ENCODE data around the gene ATG13.
"Not testable (repeated sequence)": the region's sequence is repeated elsewhere in the genome, so short reads cannot be mapped to it uniquely, and the experiment has no call there.

ATG13 gene

GRCh38 chr11:46582588-46582987 lies 34.8 kb upstream of the ATG13 start:
- no peaks in the 10 kb centered on the region for H3K27me3 ChIP-seq (ENCODE audit: low read depth, low read length)
- no peaks in the 10 kb centered on the region for H3K9me3 ChIP-seq (ENCODE audit: insufficient read depth, low read length)
- H3K4me1 ChIP-seq (ENCODE audit: low read length), result no peaks in the 10 kb centered on the region
- no peak overlapping the region for H3K9ac ChIP-seq (ENCODE audit: low read length)
- no peak overlapping the region for H3K27ac ChIP-seq (ENCODE audit: low read length)
- H4K20me1 ChIP-seq (ENCODE audit: insufficient read depth, low read length), result peaks cover 13% of the 10 kb centered on the region; the same call in 1 of the 2 replicates
- H2AFZ ChIP-seq (ENCODE audit: low read depth, low read length), result no peak overlapping the region
- H3K79me2 ChIP-seq (ENCODE audit: low read length), result peaks cover 68% of the 10 kb centered on the region
- no peak overlapping the region for H3K4me3 ChIP-seq (ENCODE audit: low read length)
- TF ChIP-seq EZH2phosphoT487 (IDR thresholded peaks at IDR 0.05; ENCODE audit: low read depth), result no peak
- no peak for TF ChIP-seq CTCF (IDR thresholded peaks at IDR 0.05; ENCODE audit: low read depth, low read length)
- peaks cover 9% of the 10 kb centered on the region for H3K36me3 ChIP-seq (replicated peaks; ENCODE audit: low read depth, low read length)
- no peak overlapping the region for H3K4me2 ChIP-seq (ENCODE audit: low read length)

GRCh38 chr11:46583513-46583912 lies 33.8 kb upstream of the ATG13 start:
- H2AFZ ChIP-seq (ENCODE audit: low read depth, low read length); H3K9me3 ChIP-seq (ENCODE audit: insufficient read depth, low read length); H3K27ac ChIP-seq (ENCODE audit: low read length); H3K9ac ChIP-seq (ENCODE audit: low read length); H3K4me3 ChIP-seq (ENCODE audit: low read length); H3K36me3 ChIP-seq (replicated peaks; ENCODE audit: low read depth, low read length); H3K27me3 ChIP-seq (ENCODE audit: low read depth, low read length); H3K4me1 ChIP-seq (ENCODE audit: low read length); H3K4me2 ChIP-seq (ENCODE audit: low read length): not testable (repeated sequence)
- Histone ChIP-seq H4K20me1 (ENCODE audit: insufficient read depth, low read length) (peaks cover 16% of the 10 kb centered on the region; the same call in 1 of the 2 replicates), H3K79me2 (ENCODE audit: low read length) (peaks cover 69% of the 10 kb centered on the region)

GRCh38 chr11:46588131-46588530 lies 29.2 kb upstream of the ATG13 start:
- peaks cover 79% of the 10 kb centered on the region for H3K79me2 ChIP-seq (ENCODE audit: low read length)
- no peak overlapping the region for H2AFZ ChIP-seq (ENCODE audit: low read depth, low read length)
- H3K4me1 ChIP-seq (ENCODE audit: low read length), result peaks cover 7% of the 10 kb centered on the region
- H4K20me1 ChIP-seq (ENCODE audit: insufficient read depth, low read length), result 0 out of 2 replicates have a peak, but pooled peaks cover 10% of the 10 kb centered on the region
- no peaks in the 10 kb centered on the region for H3K9me3 ChIP-seq (ENCODE audit: insufficient read depth, low read length)
- H3K9ac ChIP-seq (ENCODE audit: low read length), result no peak overlapping the region
- no peaks in the 10 kb centered on the region for H3K27me3 ChIP-seq (ENCODE audit: low read depth, low read length)
- H3K4me3 ChIP-seq (ENCODE audit: low read length), result no peak overlapping the region
- H3K4me2 ChIP-seq (ENCODE audit: low read length), result no peak overlapping the region
- TF ChIP-seq CTCF (IDR thresholded peaks at IDR 0.05; ENCODE audit: low read depth, low read length), result no peak
- TF ChIP-seq EZH2phosphoT487 (IDR thresholded peaks at IDR 0.05; ENCODE audit: low read depth), result no peak
- peaks cover 9% of the 10 kb centered on the region for H3K36me3 ChIP-seq (replicated peaks; ENCODE audit: low read depth, low read length)
- no peak overlapping the region for H3K27ac ChIP-seq (ENCODE audit: low read length)

- H3K27me3 ChIP-seq (ENCODE audit: low read depth, low read length), result no peaks in the 10 kb centered on the region
- TF ChIP-seq EZH2phosphoT487 (IDR thresholded peaks at IDR 0.05; ENCODE audit: low read depth), result no peak
- TF ChIP-seq CTCF (IDR thresholded peaks at IDR 0.05; ENCODE audit: low read depth, low read length), result no peak
- no peak overlapping the region for H3K4me3 ChIP-seq (ENCODE audit: low read length)
- H3K4me2 ChIP-seq (ENCODE audit: low read length), result no peak overlapping the region
- peaks cover 9% of the 10 kb centered on the region for H3K36me3 ChIP-seq (replicated peaks; ENCODE audit: low read depth, low read length)
- H3K4me1 ChIP-seq (ENCODE audit: low read length), result peaks cover 7% of the 10 kb centered on the region
- no peak overlapping the region for H2AFZ ChIP-seq (ENCODE audit: low read depth, low read length)
- H4K20me1 ChIP-seq (ENCODE audit: insufficient read depth, low read length), result 0 out of 2 replicates have a peak, but pooled peaks cover 10% of the 10 kb centered on the region
- H3K9me3 ChIP-seq (ENCODE audit: insufficient read depth, low read length), result no peaks in the 10 kb centered on the region
- H3K27ac ChIP-seq (ENCODE audit: low read length), result no peak overlapping the region
- H3K79me2 ChIP-seq (ENCODE audit: low read length), result peaks cover 87% of the 10 kb centered on the region
- H3K9ac ChIP-seq (ENCODE audit: low read length), result no peak overlapping the region
These were observed 28.4 kb upstream of the ATG13 start for GRCh38 chr11:46588915-46589314.

Measured in OCI-LY3 (cell line).